HL-60 (cell line): ENCODE measurements around the gene HDAC1.
A peak's percentile ranks its signal among the peaks of the same experiment; 100 is the strongest.

Source experiments
- DNase-seq, 2 experiments: peaks; one replicate each; pipeline ENCODE4 v3.0.0-alpha.2; 2010 to 2020; ENCODE audit warnings: low read depth in 1 of 2, low spot score in 1 of 2
- H3K27ac ChIP-seq: fragments of 250-450 bp; sonication (Bioruptor Pico); replicated peaks from 2 replicates; pipeline ENCODE4 v1.5.1; 2020; ENCODE audit warnings: mild to moderate bottlenecking, moderate library complexity
- H3K27me3 ChIP-seq: fragments of 250-450 bp; sonication (Bioruptor Pico); 2 replicates; pipeline ENCODE4 v1.5.1; 2021; ENCODE audit warnings: mild to moderate bottlenecking, moderate library complexity; ENCODE audit not compliant: insufficient read depth, poor library complexity, severe bottlenecking
- H3K4me3 ChIP-seq: replicated peaks from 2 replicates; pipeline ENCODE4 v1.5.1; 2011; ENCODE audit warnings: mild to moderate bottlenecking, control low read depth, low read length; ENCODE audit not compliant: insufficient read depth
- CTCF ChIP-seq: IDR thresholded peaks from one replicate; pipeline ENCODE4 v1.5.1; 2011; ENCODE audit warnings: low read length, control low read depth, inconsistent platforms; ENCODE audit not compliant: insufficient read depth
- GABPA ChIP-seq: IDR thresholded peaks from 2 replicates; pipeline ENCODE4 v1.6.1; 2012; ENCODE audit warnings: low read depth
- POLR2AphosphoS5 ChIP-seq: IDR thresholded peaks from 2 replicates; pipeline ENCODE4 v1.6.1; 2012; ENCODE audit warnings: low read depth
- SPI1 ChIP-seq: IDR thresholded peaks from 2 replicates; pipeline ENCODE4 v1.6.1; 2012; ENCODE audit warnings: low read depth, mild to moderate bottlenecking, borderline replicate concordance
- TF ChIP-seq, protein P1 (sequence below): IDR thresholded peaks from 2 replicates; pipeline ENCODE4 v1.6.1; 2012; ENCODE audit warnings: low read depth; ENCODE audit not compliant: insufficient replicate concordance

HDAC1 gene

DNA sequence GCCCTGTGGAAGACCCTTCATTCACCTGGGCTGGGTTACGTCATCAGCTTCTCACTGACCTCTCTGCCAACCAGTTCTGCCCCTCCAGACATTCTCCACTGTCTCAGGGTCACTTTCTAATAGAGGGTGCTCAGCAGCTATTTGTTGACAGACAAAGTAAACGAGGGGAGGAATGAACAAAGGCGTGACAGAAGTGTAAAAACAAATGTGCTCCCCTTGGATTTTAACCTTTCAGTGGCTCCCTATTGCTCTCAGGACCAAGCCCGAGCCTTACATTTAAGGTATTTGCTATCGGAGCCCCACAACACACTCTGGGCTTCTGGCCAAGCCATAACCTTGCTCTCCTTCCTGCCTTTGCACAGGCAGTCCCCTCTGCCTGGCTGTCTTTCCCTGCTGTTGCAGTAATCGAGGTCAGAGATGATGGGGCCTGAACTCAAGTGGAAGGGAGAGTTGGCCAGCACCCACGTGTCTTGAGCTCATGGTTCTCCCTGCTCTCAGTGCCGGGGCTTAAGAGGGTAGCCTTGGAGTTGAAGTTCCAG lies 53.5 kb downstream of the HDAC1 start:
- TF ChIP-seq GABPA (no peak), POLR2AphosphoS5 (no peak), CTCF (no peak), SPI1 (no peak)
- TF ChIP-seq, protein P1, sequence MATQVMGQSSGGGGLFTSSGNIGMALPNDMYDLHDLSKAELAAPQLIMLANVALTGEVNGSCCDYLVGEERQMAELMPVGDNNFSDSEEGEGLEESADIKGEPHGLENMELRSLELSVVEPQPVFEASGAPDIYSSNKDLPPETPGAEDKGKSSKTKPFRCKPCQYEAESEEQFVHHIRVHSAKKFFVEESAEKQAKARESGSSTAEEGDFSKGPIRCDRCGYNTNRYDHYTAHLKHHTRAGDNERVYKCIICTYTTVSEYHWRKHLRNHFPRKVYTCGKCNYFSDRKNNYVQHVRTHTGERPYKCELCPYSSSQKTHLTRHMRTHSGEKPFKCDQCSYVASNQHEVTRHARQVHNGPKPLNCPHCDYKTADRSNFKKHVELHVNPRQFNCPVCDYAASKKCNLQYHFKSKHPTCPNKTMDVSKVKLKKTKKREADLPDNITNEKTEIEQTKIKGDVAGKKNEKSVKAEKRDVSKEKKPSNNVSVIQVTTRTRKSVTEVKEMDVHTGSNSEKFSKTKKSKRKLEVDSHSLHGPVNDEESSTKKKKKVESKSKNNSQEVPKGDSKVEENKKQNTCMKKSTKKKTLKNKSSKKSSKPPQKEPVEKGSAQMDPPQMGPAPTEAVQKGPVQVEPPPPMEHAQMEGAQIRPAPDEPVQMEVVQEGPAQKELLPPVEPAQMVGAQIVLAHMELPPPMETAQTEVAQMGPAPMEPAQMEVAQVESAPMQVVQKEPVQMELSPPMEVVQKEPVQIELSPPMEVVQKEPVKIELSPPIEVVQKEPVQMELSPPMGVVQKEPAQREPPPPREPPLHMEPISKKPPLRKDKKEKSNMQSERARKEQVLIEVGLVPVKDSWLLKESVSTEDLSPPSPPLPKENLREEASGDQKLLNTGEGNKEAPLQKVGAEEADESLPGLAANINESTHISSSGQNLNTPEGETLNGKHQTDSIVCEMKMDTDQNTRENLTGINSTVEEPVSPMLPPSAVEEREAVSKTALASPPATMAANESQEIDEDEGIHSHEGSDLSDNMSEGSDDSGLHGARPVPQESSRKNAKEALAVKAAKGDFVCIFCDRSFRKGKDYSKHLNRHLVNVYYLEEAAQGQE: no peak
- no peak for DNase-seq
- Histone ChIP-seq H3K4me3 (no peak overlapping the region), H3K27ac (no peak overlapping the region), H3K27me3 (no peaks in the 10 kb centered on the region)

GRCh38 chr1:32346532-32347157 lies 54.8 kb downstream of the HDAC1 start:
- no peak overlapping the region for H3K27ac ChIP-seq
- no peak for DNase-seq
- no peak for TF ChIP-seq SPI1
- no peak for TF ChIP-seq GABPA
- no peak for TF ChIP-seq CTCF
- TF ChIP-seq, protein P1: no peak
- TF ChIP-seq POLR2AphosphoS5: no peak
- no peak overlapping the region for H3K4me3 ChIP-seq
- no peaks in the 10 kb centered on the region for H3K27me3 ChIP-seq

DNA sequence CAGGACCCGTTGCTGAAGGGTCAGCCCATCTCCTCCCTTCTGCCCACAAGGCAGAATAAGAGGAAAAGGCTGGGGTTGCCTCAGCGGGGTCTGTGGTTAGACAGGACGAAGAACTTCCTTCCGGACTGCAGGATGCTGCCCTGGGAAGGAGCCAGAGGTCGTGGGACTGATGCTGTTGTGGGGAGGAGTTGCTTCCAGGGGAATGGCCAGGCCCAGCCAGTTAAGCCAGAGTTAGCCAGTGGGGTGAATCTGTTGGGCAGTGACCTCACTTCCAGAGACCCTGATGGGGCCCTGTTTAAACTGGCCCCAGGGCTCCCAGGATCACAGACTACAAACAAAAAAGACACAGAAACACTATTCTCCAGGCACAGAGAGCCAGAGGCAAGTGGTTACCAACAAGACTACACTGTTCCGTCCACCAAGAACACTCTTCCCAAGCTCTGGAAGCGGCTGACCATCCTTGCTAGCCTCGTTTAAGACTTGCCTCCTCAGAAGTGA lies 57.4 kb downstream of the HDAC1 start:
- H3K4me3 ChIP-seq: no peak overlapping the region
- H3K27me3 ChIP-seq: no peaks in the 10 kb centered on the region
- peak; percentile 25 to 68 for DNase-seq
- no peak overlapping the region for H3K27ac ChIP-seq
- peak; percentile 41; the same call in 1 of the 2 replicates for TF ChIP-seq POLR2AphosphoS5
- no peak for TF ChIP-seq CTCF
- no peak; the same call in 1 of the 2 replicates for TF ChIP-seq SPI1
- no peak for TF ChIP-seq GABPA
- TF ChIP-seq, protein P1: no peak
